ENCODE results near the gene MUC12.
"Not testable (repeated sequence)": the region's sequence is repeated elsewhere in the genome, so short reads cannot be mapped to it uniquely, and the experiment has no call there.

Gene MUC12

DNA sequence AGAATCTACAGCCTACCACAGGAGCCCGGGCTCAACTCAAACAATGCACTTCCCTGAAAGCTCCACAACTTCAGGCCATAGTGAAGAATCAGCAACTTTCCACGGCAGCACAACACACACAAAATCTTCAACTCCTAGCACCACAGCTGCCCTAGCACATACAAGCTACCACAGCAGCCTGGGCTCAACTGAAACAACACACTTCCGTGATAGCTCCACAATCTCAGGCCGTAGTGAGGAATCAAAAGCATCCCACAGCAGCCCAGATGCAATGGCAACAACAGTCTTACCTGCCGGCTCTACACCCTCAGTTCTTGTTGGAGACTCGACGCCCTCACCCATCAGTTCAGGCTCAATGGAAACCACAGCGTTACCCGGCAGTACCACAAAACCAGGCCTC lies 22.3 kb downstream of the MUC12 start:
- no peak for FAIRE-seq

DNA sequence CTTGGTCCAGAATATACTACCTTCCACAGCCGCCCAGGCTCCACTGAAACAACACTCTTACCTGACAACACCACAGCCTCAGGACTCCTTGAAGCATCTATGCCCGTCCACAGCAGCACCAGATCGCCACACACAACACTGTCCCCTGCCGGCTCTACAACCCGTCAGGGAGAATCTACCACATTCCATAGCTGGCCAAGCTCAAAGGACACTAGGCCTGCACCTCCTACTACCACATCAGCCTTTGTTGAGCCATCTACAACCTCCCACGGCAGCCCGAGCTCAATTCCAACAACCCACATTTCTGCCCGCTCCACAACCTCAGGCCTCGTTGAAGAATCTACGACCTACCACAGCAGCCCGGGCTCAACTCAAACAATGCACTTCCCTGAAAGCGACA lies 22.9 kb downstream of the MUC12 start:
- not testable (repeated sequence) for FAIRE-seq

DNA sequence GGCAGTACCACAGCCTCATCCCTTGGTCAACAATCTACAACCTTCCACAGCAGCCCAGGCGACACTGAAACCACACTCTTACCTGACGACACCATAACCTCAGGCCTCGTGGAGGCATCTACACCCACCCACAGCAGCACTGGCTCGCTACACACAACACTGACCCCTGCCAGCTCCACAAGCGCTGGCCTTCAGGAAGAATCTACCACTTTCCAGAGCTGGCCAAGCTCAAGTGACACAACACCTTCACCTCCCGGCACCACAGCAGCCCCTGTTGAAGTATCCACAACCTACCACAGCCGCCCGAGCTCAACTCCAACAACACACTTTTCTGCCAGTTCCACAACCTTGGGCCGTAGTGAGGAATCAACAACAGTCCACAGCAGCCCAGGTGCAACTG lies 25.3 kb downstream of the MUC12 start:
- not testable (repeated sequence) for FAIRE-seq

- FAIRE-seq: not testable (repeated sequence)
Observed at GRCh38 chr7:100998530-100998929, 29.2 kb downstream of the MUC12 start.

GRCh38 chr7:100999334-100999733 lies 30.0 kb downstream of the MUC12 start:
- FAIRE-seq: not testable (repeated sequence)

- not testable (repeated sequence) for FAIRE-seq
Observed at GRCh38 chr7:101000025-101000424, 30.7 kb downstream of the MUC12 start.

- not testable (repeated sequence) for FAIRE-seq
Observed at GRCh38 chr7:101002333-101002732, 33.0 kb downstream of the MUC12 start.

GRCh38 chr7:101007361-101007760 lies 38.0 kb downstream of the MUC12 start:
- not testable (repeated sequence) for FAIRE-seq

- FAIRE-seq: no peak
Observed at GRCh38 chr7:101009629-101010028, 40.3 kb downstream of the MUC12 start.

- no peak for FAIRE-seq
Observed at GRCh38 chr7:101012931-101013330, 43.6 kb downstream of the MUC12 start.

DNA sequence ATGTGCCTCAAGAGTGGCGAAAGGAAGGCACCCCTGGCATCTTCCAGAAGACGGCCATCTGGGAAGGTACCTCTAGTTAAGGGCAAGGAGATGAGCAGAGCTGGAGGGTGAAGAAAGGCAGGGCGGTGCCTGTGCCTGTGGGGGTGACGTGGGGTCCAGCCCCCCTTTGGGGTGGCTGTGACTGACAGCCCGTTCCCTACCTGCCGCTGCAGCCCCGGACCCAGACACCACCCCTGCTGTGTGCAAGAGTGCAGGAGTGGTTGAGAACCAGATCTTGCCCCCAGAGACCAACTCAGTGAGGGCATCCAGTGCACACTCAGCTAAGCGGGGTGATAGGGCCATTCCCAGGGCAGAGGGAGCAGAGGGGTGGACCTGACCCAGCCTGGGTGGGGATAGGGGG lies 46.3 kb downstream of the MUC12 start:
- no peak for FAIRE-seq

GRCh38 chr7:101017064-101017777 lies 47.9 kb downstream of the MUC12 start:
- FAIRE-seq: no peak

DNA sequence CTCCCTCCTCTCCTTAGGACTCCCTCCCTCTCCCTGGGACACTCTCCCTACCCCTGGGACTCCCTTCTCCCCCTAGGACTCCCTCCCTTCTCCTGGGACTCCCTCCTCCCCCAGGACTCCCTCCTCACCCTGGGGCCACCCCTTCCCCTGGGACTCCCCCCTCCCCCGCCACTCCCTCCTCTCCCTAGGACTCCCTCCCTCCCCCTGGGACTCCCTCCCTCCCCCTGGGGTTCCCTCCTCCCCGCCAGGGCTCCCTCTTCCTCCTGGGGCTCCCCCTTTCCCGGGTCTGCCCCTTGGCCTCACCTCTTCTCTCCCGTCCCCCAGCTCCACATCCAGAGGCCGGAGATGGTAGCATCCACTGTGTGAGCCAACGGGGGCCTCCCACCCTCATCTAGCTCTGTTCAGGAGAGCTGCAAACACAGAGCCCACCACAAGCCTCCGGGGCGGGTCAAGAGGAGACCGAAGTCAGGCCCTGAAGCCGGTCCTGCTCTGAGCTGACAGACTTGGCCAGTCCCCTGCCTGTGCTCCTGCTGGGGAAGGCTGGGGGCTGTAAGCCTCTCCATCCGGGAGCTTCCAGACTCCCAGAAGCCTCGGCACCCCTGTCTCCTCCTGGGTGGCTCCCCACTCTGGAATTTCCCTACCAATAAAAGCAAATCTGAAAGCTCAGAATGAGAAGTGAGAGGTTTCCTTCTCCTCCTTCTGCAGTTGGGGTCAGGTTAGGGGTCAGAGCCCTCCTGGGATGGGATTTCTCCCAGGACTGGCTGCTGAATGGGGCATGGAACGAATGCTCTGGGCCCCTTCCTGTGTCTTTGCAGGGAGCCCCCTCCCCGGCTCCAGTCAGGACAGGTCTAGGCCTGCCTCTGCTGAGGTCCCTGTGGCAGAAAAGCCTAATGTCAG lies 49.2 kb downstream of the MUC12 start:
- no peak for FAIRE-seq

- FAIRE-seq: no peak
Observed at GRCh38 chr7:101020444-101020843, 51.1 kb downstream of the MUC12 start.

GRCh38 chr7:101021703-101022102 lies 52.3 kb downstream of the MUC12 start:
- FAIRE-seq: no peak

- FAIRE-seq: no peak
Observed at GRCh38 chr7:101023839-101024238, 54.5 kb downstream of the MUC12 start.

- FAIRE-seq: no peak
Observed at GRCh38 chr7:101031082-101031481, 61.7 kb downstream of the MUC12 start.

DNA sequence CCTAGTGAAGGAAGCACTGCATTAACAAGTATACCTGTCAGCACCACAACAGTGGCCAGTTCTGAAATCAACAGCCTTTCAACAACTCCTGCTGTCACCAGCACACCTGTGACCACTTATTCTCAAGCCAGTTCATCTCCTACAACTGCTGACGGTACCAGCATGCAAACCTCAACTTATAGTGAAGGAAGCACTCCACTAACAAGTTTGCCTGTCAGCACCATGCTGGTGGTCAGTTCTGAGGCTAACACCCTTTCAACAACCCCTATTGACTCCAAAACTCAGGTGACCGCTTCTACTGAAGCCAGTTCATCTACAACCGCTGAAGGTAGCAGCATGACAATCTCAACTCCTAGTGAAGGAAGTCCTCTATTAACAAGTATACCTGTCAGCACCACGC lies 66.6 kb downstream of the MUC12 start:
- no peak for FAIRE-seq

- not testable (repeated sequence) for FAIRE-seq
Observed at GRCh38 chr7:101041283-101041682, 71.9 kb downstream of the MUC12 start.

- FAIRE-seq: no peak
Observed at GRCh38 chr7:101058355-101058754, 89.0 kb downstream of the MUC12 start.

DNA sequence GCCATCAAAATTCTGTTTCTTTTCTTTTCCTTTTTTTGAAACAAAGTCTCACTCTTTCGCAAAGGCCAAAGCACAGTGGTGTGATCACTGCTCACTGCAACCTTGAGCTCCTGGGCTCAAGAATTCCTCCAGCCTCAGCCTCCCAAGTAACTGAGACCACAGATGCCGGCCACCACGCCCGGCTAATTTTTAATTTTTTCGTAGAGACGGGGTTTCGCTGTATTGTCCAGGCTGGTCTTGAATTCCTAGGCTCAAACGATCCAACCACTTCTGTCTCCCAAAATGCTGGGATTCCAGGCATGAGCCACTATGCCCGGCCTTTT lies 90.2 kb downstream of the MUC12 start:
- no peak for FAIRE-seq

GRCh38 chr7:101060992-101061391 lies 91.6 kb downstream of the MUC12 start:
- no peak for FAIRE-seq

- not testable (repeated sequence) for FAIRE-seq
Observed at GRCh38 chr7:101064176-101064550, 94.8 kb downstream of the MUC12 start.

- FAIRE-seq: not testable (repeated sequence)
Observed at GRCh38 chr7:101065162-101065561, 95.8 kb downstream of the MUC12 start.

Measured in islet of Langerhans (tissue), 1 donor.